ENCODE results near the gene PDE4A. TPM values are rescaled to one million over a fixed set of nuclear protein-coding genes. Genes with fewer than 3 reads are reported as not detected.
"Not testable (repeated sequence)": the region's sequence is repeated elsewhere in the genome, so short reads cannot be mapped to it uniquely, and the experiment has no call there.

Gene PDE4A
- total RNA-seq = 1 to 10 TPM; 3.9 to 4.3 TPM

- Mint-ChIP-seq H3K4me1 (peaks cover 68% of the 10 kb centered on the region), H3K27me3 (peaks cover 53% of the 10 kb centered on the region), H3K27ac (peak within 1 kb of the TSS; percentile 38), H3K4me3 (peak within 1 kb of the TSS; percentile 64), H3K36me3 (ENCODE audit: low read depth) (no peaks in the 10 kb centered on the region), H3K9me3 (ENCODE audit: low read depth) (no peaks in the 10 kb centered on the region)
- CTCF ChIA-PET = interaction anchor here (0.7 to 2.3 kb wide), 7 partner anchors 8 to 129 kb away, joined by 3 to 9 read pairs (median 5); no protein-coding TSS in a partner anchor
- ATAC-seq (no peak), DNase-seq (peak; percentile 83)
- POLR2A ChIA-PET = no interaction called here
- intact Hi-C loops (cut with DNase I, micrococcal nuclease) = no loop called here
Measured at GRCh38 chr19:10420444-10421239, at the start of gene PDE4A. PDE4A (plus strand) TSS chr19:10420538; CDS start chr19:10420765, 227 bp downstream.

- Mint-ChIP-seq H3K27ac (no peak overlapping the region), H3K4me3 (no peak overlapping the region), H3K36me3 (ENCODE audit: low read depth) (peaks cover 31% of the 10 kb centered on the region), H3K4me1 (no peaks in the 10 kb centered on the region), H3K27me3 (no peaks in the 10 kb centered on the region), H3K9me3 (ENCODE audit: low read depth) (no peaks in the 10 kb centered on the region)
- POLR2A ChIA-PET = interaction anchor here (0.6 kb wide), 1 partner anchor 202 kb away, joined by 3 read pairs; no protein-coding TSS in a partner anchor
- DNase-seq (no peak), ATAC-seq (no peak)
- intact Hi-C loops (cut with DNase I, micrococcal nuclease) = no loop called here
- CTCF ChIA-PET = no interaction called here
Measured at GRCh38 chr19:10372690-10373089, 47.6 kb upstream of the PDE4A start.

- Mint-ChIP-seq H3K36me3 (ENCODE audit: low read depth) (peaks cover 29% of the 10 kb centered on the region), H3K27me3 (no peaks in the 10 kb centered on the region), H3K4me3 (no peak overlapping the region), H3K9me3 (ENCODE audit: low read depth) (no peaks in the 10 kb centered on the region), H3K4me1 (peaks cover 12% of the 10 kb centered on the region), H3K27ac (no peak overlapping the region)
- DNase-seq = no peak
- POLR2A ChIA-PET = interaction anchor here (0.7 to 0.8 kb wide), 2 partner anchors 48 to 125 kb away, joined by 3 to 8 read pairs; no protein-coding TSS in a partner anchor
- ATAC-seq = no peak
- intact Hi-C loops (cut with DNase I, micrococcal nuclease) = no loop called here
- CTCF ChIA-PET = interaction anchor here (1.2 kb wide), 1 partner anchor 207 kb away, joined by 3 read pairs; no protein-coding TSS in a partner anchor
Measured at GRCh38 chr19:10374931-10375330, 45.4 kb upstream of the PDE4A start.

- H3K9me3 Mint-ChIP-seq (ENCODE audit: low read depth); intact Hi-C loops (cut with DNase I, micrococcal nuclease); ATAC-seq; H3K27me3 Mint-ChIP-seq; DNase-seq; H3K4me3 Mint-ChIP-seq; H3K27ac Mint-ChIP-seq: not testable (repeated sequence)
- H3K36me3 Mint-ChIP-seq (ENCODE audit: low read depth) = peaks cover 32% of the 10 kb centered on the region
- ChIA-PET POLR2A (interaction anchor here (0.7 kb wide), 1 partner anchor 111 kb away, joined by 3 read pairs; no protein-coding TSS in a partner anchor), CTCF (interaction anchor here (1.2 kb wide), 1 partner anchor 118 kb away, joined by 4 read pairs; no protein-coding TSS in a partner anchor)
- peaks cover 22% of the 10 kb centered on the region for H3K4me1 Mint-ChIP-seq
Measured at GRCh38 chr19:10377140-10377640, 43.1 kb upstream of the PDE4A start.

- Mint-ChIP-seq H3K36me3 (ENCODE audit: low read depth) (peaks cover 32% of the 10 kb centered on the region), H3K9me3 (ENCODE audit: low read depth) (no peaks in the 10 kb centered on the region), H3K4me1 (peaks cover 22% of the 10 kb centered on the region), H3K27me3 (no peaks in the 10 kb centered on the region), H3K4me3 (no peak overlapping the region), H3K27ac (no peak overlapping the region)
- DNase-seq (no peak), ATAC-seq (no peak)
- CTCF ChIA-PET = interaction anchor here (1.2 to 1.4 kb wide), 2 partner anchors 13 to 119 kb away, joined by 4 to 5 read pairs; no protein-coding TSS in a partner anchor
- POLR2A ChIA-PET = interaction anchor here (0.6 kb wide), 1 partner anchor 109 kb away, joined by 6 read pairs; no protein-coding TSS in a partner anchor
- intact Hi-C loops (cut with DNase I, micrococcal nuclease) = no loop called here
Measured at GRCh38 chr19:10378124-10378523, 42.2 kb upstream of the PDE4A start.

- ChIA-PET CTCF (interaction anchor here (0.7 to 3.6 kb wide), 8 partner anchors 9 to 417 kb away, joined by 3 to 34 read pairs (median 6); partner anchors contain the start of gene ICAM1), POLR2A (interaction anchor here (0.6 to 1.0 kb wide), 10 partner anchors 9 to 1041 kb away, joined by 3 to 11 read pairs (median 4); partner anchors contain the start of gene ICAM1)
- Mint-ChIP-seq H3K9me3 (ENCODE audit: low read depth) (no peaks in the 10 kb centered on the region), H3K27me3 (no peaks in the 10 kb centered on the region), H3K4me3 (peak overlapping the region; percentile 86), H3K36me3 (ENCODE audit: low read depth) (peaks cover 26% of the 10 kb centered on the region), H3K27ac (peak overlapping the region; percentile 96), H3K4me1 (peaks cover 22% of the 10 kb centered on the region)
- intact Hi-C loops (cut with DNase I, micrococcal nuclease) = loop anchor here (1.0 to 10.0 kb wide), 12 partner anchors 23 to 446 kb away; partner anchors contain the start of genes CDC37 (in 2 of the 2), ICAM1 (in 2 of the 2), RAVER1 (in 2 of the 2) and DNMT1 (in 1 of the 2)
- ATAC-seq (no peak), DNase-seq (no peak)
Measured at GRCh38 chr19:10379880-10380312, 40.4 kb upstream of the PDE4A start.

- Mint-ChIP-seq H3K4me1 (peaks cover 22% of the 10 kb centered on the region), H3K9me3 (ENCODE audit: low read depth) (no peaks in the 10 kb centered on the region), H3K27me3 (no peaks in the 10 kb centered on the region), H3K36me3 (ENCODE audit: low read depth) (peaks cover 23% of the 10 kb centered on the region), H3K4me3 (peak within 1 kb of the TSS; percentile 86), H3K27ac (peak within 1 kb of the TSS; percentile 96)
- intact Hi-C loops (cut with DNase I, micrococcal nuclease) = loop anchor here (1.0 to 10.0 kb wide), 12 partner anchors 23 to 446 kb away; partner anchors contain the start of genes CDC37 (in 2 of the 2), ICAM1 (in 2 of the 2), RAVER1 (in 2 of the 2) and DNMT1 (in 1 of the 2)
- ChIA-PET CTCF (interaction anchor here (0.6 to 3.6 kb wide), 13 partner anchors 8 to 160 kb away, joined by 3 to 34 read pairs (median 4); partner anchors contain the start of gene ICAM1), POLR2A (interaction anchor here (0.6 to 1.0 kb wide), 11 partner anchors 8 to 1040 kb away, joined by 3 to 11 read pairs (median 4); partner anchors contain the start of gene ICAM1)
- ATAC-seq = peak; percentile 99
- peak; percentile 97 for DNase-seq
Measured at GRCh38 chr19:10380313-10381102, 39.8 kb upstream of the PDE4A start, which contains the start of gene TYK2. TYK2 (minus strand) TSS chr19:10380572; CDS start chr19:10378406, 2,166 bp downstream.

GRCh38 chr19:10383223-10383499 is 37.2 kb upstream of the PDE4A start:
- ATAC-seq; H3K4me3 Mint-ChIP-seq; DNase-seq; H3K27me3 Mint-ChIP-seq; H3K27ac Mint-ChIP-seq; POLR2A ChIA-PET; H3K9me3 Mint-ChIP-seq (ENCODE audit: low read depth): not testable (repeated sequence)
- intact Hi-C loops (cut with DNase I, micrococcal nuclease) = loop anchor here in 1 of 2 experiments (10.0 kb wide), 1 partner anchor 448 kb away; the partner anchor contains the start of gene OLFM2
- H3K4me1 Mint-ChIP-seq = peaks cover 22% of the 10 kb centered on the region
- H3K36me3 Mint-ChIP-seq (ENCODE audit: low read depth) = peaks cover 15% of the 10 kb centered on the region
- CTCF ChIA-PET = interaction anchor here (0.6 to 3.5 kb wide), 5 partner anchors 19 to 113 kb away, joined by 3 to 34 read pairs (median 3); partner anchors contain the start of genes ICAM1 and ICAM5

GRCh38 chr19:10384580-10384979 is 35.8 kb upstream of the PDE4A start:
- Mint-ChIP-seq H3K4me1 (peaks cover 13% of the 10 kb centered on the region), H3K27ac (no peak overlapping the region), H3K27me3 (no peaks in the 10 kb centered on the region), H3K4me3 (no peak overlapping the region), H3K9me3 (ENCODE audit: low read depth) (no peaks in the 10 kb centered on the region), H3K36me3 (ENCODE audit: low read depth) (peaks cover 6% of the 10 kb centered on the region)
- intact Hi-C loops (cut with DNase I, micrococcal nuclease) = loop anchor here in 1 of 2 experiments (10.0 kb wide), 1 partner anchor 450 kb away; the partner anchor contains the start of gene OLFM2
- no peak for DNase-seq
- no peak for ATAC-seq
- CTCF ChIA-PET = interaction anchor here (1.5 to 8.7 kb wide), 2 partner anchors 114 to 117 kb away, joined by 3 to 165 read pairs; partner anchors contain the start of gene ICAM1
- POLR2A ChIA-PET = no interaction called here

- no peak overlapping the region for H3K4me3 Mint-ChIP-seq
- ChIA-PET CTCF (interaction anchor here (0.6 to 8.7 kb wide), 39 partner anchors 9 to 481 kb away, joined by 3 to 165 read pairs (median 5); partner anchors contain the start of genes CDC37, ICAM1, ICAM4 and ICAM5), POLR2A (interaction anchor here (0.6 to 2.6 kb wide), 8 partner anchors 9 to 305 kb away, joined by 3 to 11 read pairs (median 5); partner anchors contain the start of genes ICAM1 and TYK2)
- H3K27me3 Mint-ChIP-seq = no peaks in the 10 kb centered on the region
- intact Hi-C loops (cut with DNase I, micrococcal nuclease) = loop anchor here (1.0 to 10.0 kb wide), 4 partner anchors 120 to 458 kb away; partner anchors contain the start of gene OLFM2 (in 1 of the 2)
- H3K9me3 Mint-ChIP-seq (ENCODE audit: low read depth) = no peaks in the 10 kb centered on the region
- DNase-seq (peak; percentile 89), ATAC-seq (peak; percentile 57)
- no peak overlapping the region for H3K27ac Mint-ChIP-seq
- peaks cover 20% of the 10 kb centered on the region for H3K36me3 Mint-ChIP-seq (ENCODE audit: low read depth)
- no peaks in the 10 kb centered on the region for H3K4me1 Mint-ChIP-seq
Measured at GRCh38 chr19:10388957-10389356, 31.4 kb upstream of the PDE4A start.

Data from activated CD4-positive, alpha-beta T cell treated with anti-CD3 and anti-CD28 coated beads for 36 hours (primary cell).